GM12892 (cell line): Measurements from ENCODE around the gene PKP4.

Experiments
- DNase-seq: peaks from one replicate; pipeline ENCODE4 v3.0.0; 2011; ENCODE audit not compliant: insufficient read length
- FAIRE-seq: peaks from 2 replicates; lab custom pipeline; 2011; peaks lifted over from hg19 to GRCh38; lab: Jason Lieb, UNC
- POLR2A ChIP-seq: IDR thresholded peaks from 2 replicates; pipeline ENCODE4 v1.6.1; 2011; ENCODE audit warnings: low read depth, low read length, control low read depth
- POLR2AphosphoS5 ChIP-seq: IDR thresholded peaks from 2 replicates; pipeline ENCODE4 v1.6.1; 2011; ENCODE audit warnings: low read depth, low read length, control low read depth
- TAF1 ChIP-seq: IDR thresholded peaks from 2 replicates; pipeline ENCODE4 v1.6.1; 2011; ENCODE audit warnings: low read depth, mild to moderate bottlenecking, control low read depth, low read length, borderline replicate concordance

Gene PKP4

DNA sequence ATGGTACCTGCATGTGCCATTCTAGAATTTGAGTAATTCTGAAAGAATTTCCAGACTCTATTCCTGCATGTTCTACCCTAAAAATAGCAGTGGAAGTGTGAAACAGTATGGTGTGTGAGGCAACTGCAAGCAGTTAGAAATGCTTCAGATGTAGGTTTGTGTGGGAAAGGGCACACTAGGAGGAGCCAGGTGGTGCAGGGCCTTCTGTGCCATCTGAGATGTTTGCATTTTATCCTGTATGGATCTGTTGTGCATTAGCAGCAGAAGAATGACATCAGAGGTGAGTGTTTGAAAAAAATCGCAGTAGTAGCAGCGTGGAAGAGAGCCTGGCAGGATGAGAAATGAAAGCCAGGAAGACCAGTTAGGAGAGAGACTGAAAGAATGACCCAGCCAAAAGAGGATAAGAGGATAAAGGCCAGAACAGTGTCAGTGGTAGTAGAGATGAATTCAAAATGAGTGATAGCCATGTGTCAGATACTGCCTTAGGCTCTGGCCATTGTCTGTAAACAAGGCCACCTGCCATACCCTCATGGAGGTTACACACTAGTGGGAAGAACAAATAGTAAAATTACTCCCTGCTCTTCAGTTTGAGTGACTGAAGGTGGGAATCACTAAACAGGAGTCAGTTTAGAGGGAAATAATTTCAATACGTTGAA lies 142.2 kb downstream of the PKP4 start:
- TF ChIP-seq TAF1 (no peak), POLR2AphosphoS5 (no peak), POLR2A (no peak)
- DNase-seq (no peak), FAIRE-seq (no peak)

- no peak for DNase-seq
- TF ChIP-seq TAF1 (no peak), POLR2AphosphoS5 (no peak), POLR2A (no peak)
- FAIRE-seq: no peak
Measured at GRCh38 chr2:158599609-158600008, 142.9 kb downstream of the PKP4 start.

DNA sequence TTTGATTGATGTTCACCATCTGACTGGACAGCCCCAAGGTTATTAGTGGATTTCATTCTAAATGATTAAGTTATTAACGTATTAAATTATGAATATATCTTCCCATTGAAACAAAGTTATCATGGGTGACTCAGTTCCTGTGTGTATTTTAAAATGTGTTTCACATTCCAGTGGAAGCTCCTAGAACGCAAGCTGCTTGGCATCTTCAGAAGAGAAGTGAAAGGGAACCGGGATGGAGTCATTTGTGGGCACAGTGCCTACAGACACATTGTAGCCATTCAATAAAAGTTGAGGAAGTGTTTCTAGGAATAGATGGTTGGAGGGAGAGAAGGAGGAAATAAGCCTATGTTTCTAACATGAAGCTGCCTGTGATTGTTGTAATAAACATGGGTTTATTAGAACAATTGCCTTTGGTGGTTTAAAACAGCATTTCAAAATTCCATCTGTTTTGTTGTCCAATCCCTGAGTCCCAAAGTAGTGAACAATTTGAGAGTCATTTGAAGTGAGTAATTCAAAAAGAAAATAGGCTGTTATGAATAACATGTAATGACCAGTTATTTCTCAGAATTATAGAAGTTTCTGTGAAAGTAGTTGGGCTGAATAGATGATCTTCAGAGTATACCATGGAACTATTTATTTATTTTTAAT lies 143.5 kb downstream of the PKP4 start:
- TF ChIP-seq TAF1 (no peak), POLR2AphosphoS5 (no peak), POLR2A (no peak)
- DNase-seq (no peak), FAIRE-seq (no peak)

GRCh38 chr2:158602027-158602426 lies 145.3 kb downstream of the PKP4 start:
- DNase-seq (no peak), FAIRE-seq (peak; percentile 40)
- TF ChIP-seq POLR2AphosphoS5: no peak
- TF ChIP-seq TAF1: no peak
- TF ChIP-seq POLR2A: no peak

DNA sequence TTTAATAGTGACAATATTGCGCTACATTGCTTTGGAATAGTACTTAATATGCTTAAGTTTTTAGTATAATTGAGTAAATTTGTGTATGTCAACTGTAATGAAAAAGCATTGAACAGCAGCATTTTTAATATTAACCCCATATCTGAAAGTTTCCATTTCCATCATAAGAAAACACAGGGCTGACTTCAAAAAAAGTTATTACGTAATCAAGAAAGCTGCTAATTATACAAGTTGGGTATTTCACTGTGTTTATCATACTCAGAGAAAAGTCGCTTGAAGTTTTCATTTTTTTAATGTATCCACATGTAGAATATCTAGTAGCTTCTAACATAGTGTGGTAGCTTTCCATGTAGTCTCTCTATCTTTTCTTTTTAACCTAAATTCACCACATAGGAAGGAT lies 146.5 kb downstream of the PKP4 start:
- no peak for TF ChIP-seq TAF1
- TF ChIP-seq POLR2AphosphoS5: no peak
- no peak for TF ChIP-seq POLR2A
- FAIRE-seq: no peak

GRCh38 chr2:158603986-158604385 lies 147.2 kb downstream of the PKP4 start:
- FAIRE-seq (no peak), DNase-seq (no peak)
- TF ChIP-seq TAF1 (no peak), POLR2A (no peak), POLR2AphosphoS5 (no peak)

More for the DNA sequence above, 146.5 kb downstream of the PKP4 start:
- no peak for DNase-seq

DNA sequence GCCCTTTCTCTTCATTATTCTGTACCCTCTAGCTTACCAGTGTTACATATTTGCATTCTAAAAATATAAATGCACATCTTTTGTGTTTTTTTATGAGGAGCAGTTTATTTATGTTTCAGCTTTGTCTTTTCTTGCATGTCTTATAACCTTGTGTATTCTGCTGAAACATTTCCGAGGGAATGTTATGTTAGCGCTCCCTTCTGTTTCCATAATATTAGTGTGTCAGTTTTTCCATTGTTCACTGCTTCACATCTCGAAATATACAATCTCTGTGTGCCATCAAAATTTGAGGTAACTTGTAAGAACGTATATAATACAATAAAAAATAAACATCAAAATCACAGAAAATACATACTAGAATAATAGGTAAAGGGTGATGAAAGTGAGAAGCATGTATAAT lies 153.3 kb downstream of the PKP4 start:
- TF ChIP-seq POLR2A (no peak), POLR2AphosphoS5 (no peak), TAF1 (no peak)
- DNase-seq: no peak
- no peak for FAIRE-seq

- no peak for TF ChIP-seq TAF1
- TF ChIP-seq POLR2A: no peak
- DNase-seq (no peak), FAIRE-seq (no peak)
Measured at GRCh38 chr2:158616480-158617000, 159.8 kb downstream of the PKP4 start.

- DNase-seq: no peak
- TF ChIP-seq POLR2AphosphoS5 (no peak), POLR2A (no peak), TAF1 (no peak)
- FAIRE-seq: peak; percentile 67
Measured at GRCh38 chr2:158618891-158619490, 162.2 kb downstream of the PKP4 start.

- DNase-seq (no peak), FAIRE-seq (no peak)
- TF ChIP-seq POLR2AphosphoS5: no peak
- TF ChIP-seq TAF1: no peak
- TF ChIP-seq POLR2A: no peak
Measured at GRCh38 chr2:158619496-158619895, 162.7 kb downstream of the PKP4 start.

DNA sequence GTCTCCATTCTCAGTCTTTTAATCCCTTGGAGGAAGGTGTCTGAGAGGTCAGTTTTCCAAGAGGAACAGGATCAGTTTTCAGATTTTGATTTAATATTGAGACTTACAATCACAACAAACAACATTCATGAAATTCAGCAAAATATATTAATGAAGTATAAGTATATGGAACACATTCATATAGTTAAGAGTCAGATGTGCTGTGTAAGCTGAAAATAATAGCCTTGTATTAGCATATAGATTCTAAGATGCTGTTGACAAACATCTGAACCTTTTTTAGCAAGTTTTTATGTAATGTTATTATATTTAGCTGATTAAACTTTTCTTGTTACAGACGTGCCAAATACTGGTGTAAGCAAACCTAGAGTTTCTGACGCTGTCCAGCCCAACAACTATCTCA lies 163.9 kb downstream of the PKP4 start:
- DNase-seq (no peak), FAIRE-seq (no peak)
- TF ChIP-seq POLR2AphosphoS5: no peak
- no peak for TF ChIP-seq TAF1
- no peak for TF ChIP-seq POLR2A
